Stimulated activated CD8-positive, alpha-beta memory T cell treated with anti-CD3 and anti-CD28 coated beads, Interleukin-15, amount 100 ng/mL, for 24 hours (primary cell): Measurements from ENCODE around the gene ACYP2.
"Not testable (repeated sequence)": the region's sequence is repeated elsewhere in the genome, so short reads cannot be mapped to it uniquely, and the experiment has no call there.

Source experiments
- DNase-seq: peaks from one replicate; pipeline ENCODE4 v3.0.0-alpha.2; 2020; ENCODE audit warnings: low read depth

Gene ACYP2

GRCh38 chr2:54226260-54226659 lies 110.8 kb downstream of the ACYP2 start:
- DNase-seq, result no peak

GRCh38 chr2:54227798-54228197 lies 112.4 kb downstream of the ACYP2 start:
- no peak for DNase-seq

- DNase-seq, result no peak
These were observed 113.5 kb downstream of the ACYP2 start for GRCh38 chr2:54228945-54229344.

- no peak for DNase-seq
These were observed 118.6 kb downstream of the ACYP2 start for GRCh38 chr2:54233832-54234649.

- no peak for DNase-seq
These were observed 122.0 kb downstream of the ACYP2 start for GRCh38 chr2:54237428-54237827.

- no peak for DNase-seq
These were observed 124.0 kb downstream of the ACYP2 start for GRCh38 chr2:54239427-54239826.

- DNase-seq, result no peak
These were observed 125.4 kb downstream of the ACYP2 start for GRCh38 chr2:54240515-54241469.

- no peak for DNase-seq
These were observed 131.7 kb downstream of the ACYP2 start for GRCh38 chr2:54247115-54247514.

GRCh38 chr2:54249629-54250028 lies 134.2 kb downstream of the ACYP2 start:
- DNase-seq, result no peak

DNA sequence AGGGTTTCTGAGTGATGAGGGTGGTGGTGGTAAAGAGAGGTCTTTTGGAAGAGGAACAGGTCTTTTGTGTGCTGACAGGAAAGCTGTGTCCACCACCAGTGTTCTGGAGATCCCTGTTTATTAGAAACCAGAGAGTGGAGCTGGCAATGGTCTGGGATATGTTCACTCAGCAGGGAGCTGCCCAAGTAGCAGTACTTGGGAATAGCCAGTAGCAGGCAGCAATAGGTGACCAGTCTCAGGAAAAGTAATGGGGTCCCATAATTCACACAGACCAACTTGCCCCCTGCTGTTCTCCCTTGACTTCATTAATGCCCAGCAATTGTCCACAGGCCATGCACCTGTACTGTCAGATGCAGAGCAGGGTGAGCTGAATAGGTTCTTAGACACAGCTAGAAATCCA lies 138.8 kb downstream of the ACYP2 start:
- DNase-seq, result no peak

GRCh38 chr2:54255230-54256090 lies 140.0 kb downstream of the ACYP2 start:
- no peak for DNase-seq

- no peak for DNase-seq
These were observed 140.8 kb downstream of the ACYP2 start, which contains the start of gene TSPYL6 for GRCh38 chr2:54256091-54256694. TSS of gene TSPYL6 (minus strand) at chr2:54256229. CDS start at chr2:54256151, 78 bp downstream.

DNA sequence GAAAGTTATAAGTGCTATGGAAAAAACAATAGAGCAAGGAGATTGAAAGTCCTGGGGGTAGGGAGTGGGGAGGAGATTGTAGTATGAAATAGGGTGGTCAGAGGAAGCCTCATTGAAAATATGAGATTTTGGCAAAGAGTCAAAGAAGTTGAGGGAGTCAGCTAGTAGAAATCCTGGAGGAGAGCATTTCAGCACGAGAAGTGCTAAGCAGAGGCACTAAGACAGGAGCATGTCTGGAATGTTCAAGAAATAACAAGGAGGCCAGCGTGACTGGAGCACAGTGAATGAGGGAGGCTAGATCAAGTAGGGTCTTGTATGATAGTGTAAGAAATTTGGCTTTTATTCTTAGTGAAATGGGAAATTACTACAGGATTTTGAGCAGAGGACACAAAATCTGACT lies 142.8 kb downstream of the ACYP2 start:
- DNase-seq, result no peak

- no peak for DNase-seq
These were observed 144.2 kb downstream of the ACYP2 start for GRCh38 chr2:54259413-54260240.

DNA sequence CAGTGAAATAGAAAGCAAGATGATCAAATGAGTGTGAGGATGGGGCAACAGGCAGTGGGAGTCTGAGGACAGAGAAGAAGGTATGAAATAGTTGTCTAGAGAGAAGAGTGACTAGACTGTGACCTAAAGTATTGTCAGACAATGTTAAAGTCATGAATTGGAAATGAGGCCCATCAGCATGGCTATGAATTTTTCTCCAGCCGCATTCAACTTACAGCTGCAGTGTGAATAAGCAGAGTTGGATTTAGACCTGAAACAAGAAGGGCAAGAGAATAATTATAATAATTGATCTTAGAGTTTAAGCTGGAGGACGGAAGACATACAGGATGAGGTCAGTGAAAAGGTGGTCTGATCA lies 144.8 kb downstream of the ACYP2 start:
- DNase-seq, result no peak

- no peak for DNase-seq
These were observed 146.1 kb downstream of the ACYP2 start for GRCh38 chr2:54261537-54261936.

DNA sequence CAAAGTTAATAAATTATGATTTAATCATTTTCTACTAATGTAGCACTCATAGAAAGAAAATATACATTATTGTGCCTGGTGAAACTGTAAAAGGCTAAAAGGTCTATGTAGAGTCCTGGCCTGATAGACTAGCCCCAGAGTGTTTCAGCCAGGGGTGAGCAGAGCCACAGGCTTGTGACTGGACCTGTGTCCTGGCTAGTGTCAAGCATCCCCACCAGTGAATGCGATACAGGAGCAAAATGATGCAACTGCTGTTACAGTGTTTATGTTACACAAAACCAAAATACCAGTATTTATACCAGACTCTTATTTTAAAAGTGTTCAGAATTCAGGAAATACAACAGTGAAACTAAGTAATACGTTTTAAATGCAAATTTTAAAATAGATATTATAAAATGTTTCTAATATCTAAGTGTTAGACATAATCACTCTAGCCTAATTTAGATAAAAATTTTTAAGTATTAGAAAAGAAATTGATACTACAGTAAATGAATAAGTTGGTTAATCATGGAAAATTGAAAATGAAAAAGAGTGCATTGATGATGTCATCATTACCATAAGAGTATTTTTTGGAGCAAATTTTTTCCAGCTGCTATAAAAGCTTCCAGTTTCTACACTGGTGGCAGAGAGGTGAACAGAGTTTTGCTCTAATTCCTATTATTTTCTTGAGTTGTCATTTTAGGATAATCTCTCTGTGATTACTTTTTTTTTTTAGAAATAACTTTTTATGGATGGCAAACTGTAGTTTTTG lies 146.8 kb downstream of the ACYP2 start:
- no peak for DNase-seq

- not testable (repeated sequence) for DNase-seq
These were observed 149.7 kb downstream of the ACYP2 start for GRCh38 chr2:54265081-54265480.

DNA sequence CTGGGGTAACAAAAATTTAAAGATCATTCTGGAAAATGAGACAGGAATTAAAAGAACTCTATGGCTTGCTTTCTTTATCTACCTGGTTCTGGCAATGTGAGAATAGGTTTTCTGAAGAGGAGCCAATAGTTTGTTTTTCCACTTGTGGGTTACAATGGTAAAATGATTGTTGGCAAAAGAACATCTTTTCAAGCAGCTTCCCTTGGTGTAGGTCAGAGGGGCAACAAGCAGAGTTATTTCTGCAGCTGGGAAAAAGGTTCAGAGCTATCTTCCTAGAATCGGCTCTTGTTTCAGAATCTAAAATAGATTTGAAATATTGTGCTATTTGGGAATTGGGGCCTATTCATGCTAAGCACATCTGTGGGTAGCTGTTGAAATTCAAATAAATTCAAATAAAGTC lies 152.2 kb downstream of the ACYP2 start:
- DNase-seq, result no peak

GRCh38 chr2:54271189-54271588 lies 155.8 kb downstream of the ACYP2 start:
- no peak for DNase-seq
